Kidney epithelial cell (primary cell): Measurements from ENCODE around the gene PSIP1. TPM values are rescaled to one million over a fixed set of nuclear protein-coding genes. Genes with fewer than 3 reads are reported as not detected.

Experiments
- total RNA-seq: library from RNA; depleted of rRNA; stranded (reverse); fragments of >200 nt; gene quantifications from 2 replicates; pipeline ENCODE4 v1.2.3, GENCODE V29; 2015

PSIP1 gene
- total RNA-seq, 1 donor from 2014 or later = 25.9 TPM

Other genes with a start within 250 kb of the PSIP1 start
- 10.6 TPM in 2 replicates for gene TTC39B, start 203.8 kb downstream of the PSIP1 start, total RNA-seq
- 23.2 TPM in 2 replicates for gene SNAPC3, start 88.1 kb downstream of the PSIP1 start, total RNA-seq
- 3.3 and 5.0 TPM in 2 replicates for gene CCDC171, start 42.1 kb upstream of the PSIP1 start, total RNA-seq